ENCODE measurements around the gene CARS2. TPM values are rescaled to one million over a fixed set of nuclear protein-coding genes. Genes with fewer than 3 reads are reported as not detected.

Gene CARS2
- total and polyA plus RNA-seq, 2 of the 8 experiments (the other 6 are each of a cell fraction or from before 2014, with no cell fraction given): 47.7 to 55.9 TPM

DNA sequence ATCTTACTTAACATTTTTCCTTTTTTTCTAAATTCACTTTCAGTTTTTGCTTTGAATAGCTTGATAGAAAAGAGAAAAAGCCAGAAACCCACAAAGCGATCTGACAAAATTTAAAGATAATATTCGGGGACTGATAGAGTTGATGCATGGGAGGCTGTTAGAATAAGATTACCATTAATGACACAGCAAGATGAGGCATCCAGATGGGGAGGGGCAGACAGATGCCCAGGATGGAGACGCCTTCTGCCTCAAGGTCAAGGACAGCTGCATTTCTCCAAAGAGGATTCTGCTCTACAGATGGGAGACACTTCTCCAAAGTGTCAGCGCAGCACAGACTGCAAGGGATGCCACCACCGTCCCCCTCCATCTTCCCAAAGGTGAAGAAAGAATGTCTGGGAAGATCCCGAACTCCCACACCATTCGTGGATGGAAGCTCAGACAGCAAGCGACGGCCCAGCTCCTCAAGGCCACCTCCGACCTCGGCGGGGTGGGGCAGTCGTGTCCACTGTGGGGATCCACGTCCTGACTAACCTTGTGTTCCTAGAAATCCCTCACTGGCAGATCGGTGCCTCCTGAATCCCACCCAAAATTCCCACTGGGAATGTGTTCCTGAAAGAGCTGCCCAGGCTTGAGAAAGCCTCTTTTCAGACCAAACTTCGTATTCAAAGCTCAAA, 57.6 kb downstream of the CARS2 start:
- Histone ChIP-seq H3K79me2 (ENCODE audit: control insufficient read depth in 1 of 2, insufficient read depth in 2 of 2, low read length in 2 of 2) (no peaks in the 10 kb centered on the region), H4K5ac (ENCODE audit: insufficient read length, low read depth, low read length) (no peak overlapping the region), H3K4me1 (replicated peaks in 1 of 4; ENCODE audit: control insufficient read depth in 3 of 4, insufficient read depth in 4 of 4, low read length in 3 of 4) (peaks cover 0 to 11% (median 7%) of the 10 kb centered on the region in 4 experiments; a peak in 5 of 7 replicates), H2BK20ac (ENCODE audit: low read length) (no peak overlapping the region), H3K4me2 (ENCODE audit: insufficient read depth in 1 of 2, low read depth in 2 of 2, low read length in 2 of 2) (no peak overlapping the region), H4K91ac (replicated peaks; ENCODE audit: insufficient read length, low read length) (no peak overlapping the region), H2BK12ac (ENCODE audit: low read depth, low read length) (no peak overlapping the region), H2AK5ac (ENCODE audit: low read depth, low read length) (no peak overlapping the region), H3K9ac (replicated peaks in 1 of 4; ENCODE audit: extremely low read depth in 1 of 4, low read depth in 3 of 4, low read length in 3 of 4) (no peak overlapping the region), H3K56ac (replicated peaks; ENCODE audit: insufficient read length, low read depth, low read length) (no peak overlapping the region), H3K27me3 (replicated peaks in 1 of 4; ENCODE audit: control insufficient read depth in 3 of 4, extremely low read depth in 1 of 4, insufficient read depth in 3 of 4, low read length in 3 of 4) (no peaks in the 10 kb centered on the region), H3K36me3 (ENCODE audit: control insufficient read depth in 2 of 4, insufficient read depth in 4 of 4, low read length in 3 of 4) (peaks cover 2 to 7% (median 7%) of the 10 kb centered on the region in 4 experiments; a peak in 4 of 8 replicates), H2BK120ac (replicated peaks; ENCODE audit: low read depth, low read length) (no peak overlapping the region), H3K79me1 (ENCODE audit: low read depth, low read length) (peaks cover 2% of the 10 kb centered on the region; the same call in 1 of the 2 replicates), H3K23me2 (ENCODE audit: low read depth, low read length) (no peaks in the 10 kb centered on the region), H3K4me3 (ENCODE audit: extremely low read depth in 1 of 4, insufficient read depth in 2 of 4, low read depth in 3 of 4, low read length in 4 of 4) (no peak overlapping the region), H3K9me3 (ENCODE audit: insufficient read depth in 2 of 2, low read depth in 1 of 2, low read length in 1 of 2) (no peaks in the 10 kb centered on the region), H3K27ac (ENCODE audit: low read depth, low read length) (no peak overlapping the region), H3K23ac (ENCODE audit: insufficient read length) (no peak overlapping the region), H3K18ac (ENCODE audit: extremely low read depth, low read length) (no peak overlapping the region), H3K14ac (ENCODE audit: insufficient read length) (no peak overlapping the region), H4K20me1 (replicated peaks in 1 of 2; ENCODE audit: control insufficient read depth in 1 of 2, insufficient read depth in 2 of 2, low read length in 2 of 2) (peaks cover 6 to 15% of the 10 kb centered on the region in 2 experiments), H4K8ac (ENCODE audit: extremely low read depth, insufficient read depth, low read length) (no peak overlapping the region), H3K4ac (replicated peaks; ENCODE audit: insufficient read length, low read depth, low read length) (no peak overlapping the region), H2BK5ac (ENCODE audit: low read depth, low read length) (no peak overlapping the region), H2AFZ (ENCODE audit: low read length) (no peak overlapping the region), H2BK15ac (ENCODE audit: low read length) (no peak overlapping the region)
- ChIA-PET CTCF (ENCODE audit: partially characterized antibody) (interaction anchor here (0.6 to 2.0 kb wide), 9 partner anchors 10 to 1471 kb away, joined by 3 to 8 read pairs (median 4); no protein-coding TSS in a partner anchor), POLR2A (ENCODE audit: partially characterized antibody) (interaction anchor here (0.8 to 1.5 kb wide), 4 partner anchors 10 to 265 kb away, joined by 3 to 4 read pairs (median 4); partner anchors contain the start of gene NAXD)
- TF ChIP-seq HDAC2 (IDR thresholded peaks at IDR 0.05; ENCODE audit: borderline replicate concordance in 1 of 2, low read depth in 2 of 2, low read length in 2 of 2): no peak
- TF ChIP-seq FOSL1 (IDR thresholded peaks at IDR 0.05; ENCODE audit: insufficient read depth, low read depth, low read length): no peak
- no peak for TF ChIP-seq SIX5 (IDR thresholded peaks at IDR 0.05; ENCODE audit: low read depth, low read length)
- no peak for TF ChIP-seq JUN (IDR thresholded peaks at IDR 0.05; ENCODE audit: low read depth, low read length)
- no peak for TF ChIP-seq SUZ12 (IDR thresholded peaks at IDR 0.05; ENCODE audit: low read length)
- TF ChIP-seq POLR2AphosphoS5 (IDR thresholded peaks at IDR 0.05; ENCODE audit: low read depth, low read length): no peak
- TF ChIP-seq POLR2A (IDR thresholded peaks at IDR 0.05; ENCODE audit: control extremely low read depth in 1 of 2, low read depth in 2 of 2, low read length in 2 of 2): no peak
- no peak for TF ChIP-seq KDM4A (IDR thresholded peaks at IDR 0.05; ENCODE audit: low read depth, low read length, severe bottlenecking)
- no peak for TF ChIP-seq EGR1 (IDR thresholded peaks at IDR 0.05; ENCODE audit: borderline replicate concordance, low read depth, low read length)
- TF ChIP-seq PHF8 (conservative IDR thresholded peaks at IDR 0.05; ENCODE audit: low read depth, low read length): no peak
- no peak for TF ChIP-seq BACH1 (IDR thresholded peaks at IDR 0.05; ENCODE audit: low read length)
- 87% methylated on average over 16 of the region's 16 CpGs; no CpG with 5 or more reads in 1 of the 2 experiments for WGBS, 2 experiments (ENCODE audit: extremely low coverage in 1 of 2, insufficient coverage in 1 of 2, insufficient read length in 1 of 2, insufficient replicate concordance in 2 of 2, low coverage in 1 of 2, low lambda C conversion rate in 2 of 2, missing lambda C conversion rate in 1 of 2)
- DNase-seq (ENCODE audit: low read depth in 1 of 2, low spot score in 2 of 2): peak in 1 of 2 experiments; percentile 39
- no peak for FAIRE-seq

All from H1 (cell line).